Neuronal stem cell (in vitro differentiated cells): Measurements from ENCODE around the gene ARPP21.
A peak's percentile ranks its signal among the peaks of the same experiment; 100 is the strongest.

ENCODE experiments used
- DNase-seq: peaks from one replicate; pipeline ENCODE4 v3.0.0-alpha.2; 2013; ENCODE audit warnings: low spot score
- H2AFZ ChIP-seq: one replicate; pipeline ENCODE4 v1.6.1; 2013; ENCODE audit warnings: mild to moderate bottlenecking, low read length, inconsistent platforms
- H2AK5ac ChIP-seq: 2 replicates; pipeline ENCODE4 v1.6.1; 2013; ENCODE audit warnings: low read depth, mild to moderate bottlenecking, inconsistent platforms, low read length, moderate library complexity, mixed read lengths
- H2BK120ac ChIP-seq: 2 replicates; pipeline ENCODE4 v1.6.1; 2013; ENCODE audit warnings: low read depth, mild to moderate bottlenecking, inconsistent platforms, low read length, moderate library complexity, mixed read lengths
- H2BK12ac ChIP-seq: one replicate; pipeline ENCODE4 v1.6.1; 2013; ENCODE audit warnings: low read length, inconsistent platforms
- H2BK15ac ChIP-seq: 2 replicates; pipeline ENCODE4 v1.6.1; 2013; ENCODE audit warnings: mild to moderate bottlenecking, low read length, inconsistent platforms, mixed read lengths
- H2BK5ac ChIP-seq: one replicate; pipeline ENCODE4 v1.6.1; 2013; ENCODE audit warnings: inconsistent platforms, mild to moderate bottlenecking, low read length, moderate library complexity
- H3K14ac ChIP-seq: one replicate; pipeline ENCODE4 v1.6.1; 2013; ENCODE audit warnings: low read length, inconsistent platforms
- H3K18ac ChIP-seq: 2 replicates; pipeline ENCODE4 v1.6.1; 2013; ENCODE audit warnings: low read length, inconsistent platforms
- H3K23ac ChIP-seq: 2 replicates; pipeline ENCODE4 v1.6.1; 2013; ENCODE audit warnings: low read depth, mild to moderate bottlenecking, mixed read lengths, low read length, inconsistent platforms; ENCODE audit not compliant: poor library complexity
- H3K27ac ChIP-seq: replicated peaks from 3 replicates; pipeline ENCODE4 v1.5.1; 2013; ENCODE audit warnings: low read length, inconsistent platforms
- H3K27me3 ChIP-seq, 3 experiments: 2 replicates each; pipeline ENCODE4 v1.6.1; 2013; ENCODE audit warnings: low read length in 3 of 3, mild to moderate bottlenecking in 2 of 3, inconsistent platforms in 1 of 3, low read depth in 1 of 3, mixed read lengths in 1 of 3, moderate library complexity in 1 of 3; ENCODE audit not compliant: control insufficient read depth in 3 of 3, insufficient read depth in 3 of 3
- H3K36me3 ChIP-seq, 2 donors: replicated peaks in 1 of 2; 2 replicates each; pipeline ENCODE4 v1.6.1; 2013; ENCODE audit warnings: low read length in 2 of 2; ENCODE audit not compliant: control insufficient read depth in 2 of 2, insufficient read depth in 2 of 2
- H3K4ac ChIP-seq: 2 replicates; pipeline ENCODE4 v1.6.1; 2013; ENCODE audit warnings: inconsistent platforms, mild to moderate bottlenecking, low read length, moderate library complexity
- H3K4me1 ChIP-seq, 2 donors: 1 replicate in 1 of 2; 2 replicates in 1 of 2; pipeline ENCODE4 v1.6.1; 2013; ENCODE audit warnings: low read length in 2 of 2, low read depth in 1 of 2; ENCODE audit not compliant: control insufficient read depth in 2 of 2, insufficient read depth in 1 of 2
- H3K4me2 ChIP-seq: one replicate; pipeline ENCODE4 v1.6.1; 2013; ENCODE audit warnings: mild to moderate bottlenecking, low read length, inconsistent platforms; ENCODE audit not compliant: insufficient read depth, poor library complexity, severe bottlenecking
- H3K4me3 ChIP-seq, 2 donors: 2 replicates each; pipeline ENCODE4 v1.5.1; 2013; ENCODE audit warnings: low read length in 2 of 2, mild to moderate bottlenecking in 2 of 2, inconsistent platforms in 1 of 2, moderate library complexity in 1 of 2
- H3K79me1 ChIP-seq: one replicate; pipeline ENCODE4 v1.6.1; 2013; ENCODE audit warnings: low read depth, mild to moderate bottlenecking, inconsistent platforms, low read length, moderate library complexity
- H3K9ac ChIP-seq: one replicate; pipeline ENCODE4 v1.6.1; 2013; ENCODE audit warnings: mild to moderate bottlenecking, low read depth, low read length, inconsistent platforms; ENCODE audit not compliant: poor library complexity
- H3K9me3 ChIP-seq, 2 donors: replicated peaks in 1 of 2; 2 replicates each; pipeline versions ENCODE3 to v1.6.1; 2013; ENCODE audit warnings: low read length in 2 of 2, mild to moderate bottlenecking in 2 of 2, inconsistent platforms in 1 of 2, low read depth in 1 of 2, mixed read lengths in 1 of 2, moderate library complexity in 1 of 2; ENCODE audit not compliant: control insufficient read depth in 2 of 2, insufficient read depth in 1 of 2
- H4K8ac ChIP-seq: one replicate; pipeline ENCODE4 v1.6.1; 2013; ENCODE audit warnings: low read depth, mild to moderate bottlenecking, inconsistent platforms, low read length, moderate library complexity
- H4K91ac ChIP-seq: one replicate; pipeline ENCODE4 v1.6.1; 2013; ENCODE audit warnings: low read length, low read depth, mild to moderate bottlenecking, inconsistent platforms; ENCODE audit not compliant: poor library complexity
- WGBS, 2 donors: extraction: QIAGEN DNeasy Blood & Tissue Kit; methylation state at CpG; one replicate each; pipeline ENCODE4 v1.1.7; 2013; ENCODE audit warnings: missing lambda C conversion rate in 2 of 2, mixed read lengths in 1 of 2; ENCODE audit not compliant: insufficient read length in 2 of 2, insufficient replicate concordance in 1 of 2; ENCODE audit errors: extremely low coverage in 2 of 2; 5-methylcytosine and 5-hydroxymethylcytosine counted together

The ARPP21 gene

DNA sequence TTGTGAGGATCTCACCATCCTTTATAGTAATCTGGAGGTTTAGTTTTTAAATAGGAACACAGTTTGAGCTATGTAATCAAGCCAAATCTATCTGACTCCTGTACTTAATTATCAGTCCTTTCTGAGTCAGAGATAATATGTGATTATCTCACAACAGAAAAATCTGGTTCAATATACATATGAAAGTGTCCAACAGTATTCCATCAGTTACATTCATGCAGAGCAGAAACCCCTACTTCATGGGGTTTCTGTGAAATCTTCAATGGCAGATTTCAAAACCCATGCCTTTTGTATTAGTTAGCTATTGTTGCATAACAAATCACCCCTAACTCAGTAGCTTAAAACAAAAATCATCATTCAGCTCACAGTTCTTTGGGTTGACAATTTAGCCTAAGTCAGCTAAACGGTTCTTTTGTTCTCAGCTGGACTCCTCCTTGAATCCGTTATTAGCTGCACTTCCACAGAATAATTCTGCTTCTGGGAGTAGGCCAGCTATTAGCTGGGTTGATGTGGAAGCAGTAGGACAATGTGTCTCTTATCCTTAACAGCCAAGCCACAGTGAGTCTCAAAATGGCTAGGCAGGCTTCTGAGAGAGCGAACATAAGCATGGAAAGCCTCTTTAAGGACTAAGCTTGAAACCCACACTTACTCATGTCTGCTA lies 42.9 kb upstream of the ARPP21 start:
- Histone ChIP-seq H2AK5ac (no peak overlapping the region), H2BK5ac (no peak overlapping the region), H3K36me3 (no peaks in the 10 kb centered on the region), H3K18ac (no peak overlapping the region), H3K27ac (peak overlapping the region; percentile 1), H2BK120ac (no peak overlapping the region), H3K9ac (no peak overlapping the region), H3K4me3 (no peak overlapping the region), H3K27me3 (no peaks in the 10 kb centered on the region), H2AFZ (no peak overlapping the region), H3K4me1 (peaks cover 0 to 5% of the 10 kb centered on the region in 2 donors), H3K23ac (no peak overlapping the region), H3K79me1 (no peaks in the 10 kb centered on the region), H4K8ac (no peak overlapping the region), H3K14ac (no peak overlapping the region), H3K4ac (no peak overlapping the region), H4K91ac (no peak overlapping the region), H2BK12ac (no peak overlapping the region), H2BK15ac (no peak overlapping the region), H3K9me3 (peaks cover 0 to 1% of the 10 kb centered on the region in 2 donors), H3K4me2 (no peak overlapping the region)
- DNase-seq: peak; percentile 5
- no CpG with 5 or more reads among the region's 3 CpGs for WGBS, 2 donors

DNA sequence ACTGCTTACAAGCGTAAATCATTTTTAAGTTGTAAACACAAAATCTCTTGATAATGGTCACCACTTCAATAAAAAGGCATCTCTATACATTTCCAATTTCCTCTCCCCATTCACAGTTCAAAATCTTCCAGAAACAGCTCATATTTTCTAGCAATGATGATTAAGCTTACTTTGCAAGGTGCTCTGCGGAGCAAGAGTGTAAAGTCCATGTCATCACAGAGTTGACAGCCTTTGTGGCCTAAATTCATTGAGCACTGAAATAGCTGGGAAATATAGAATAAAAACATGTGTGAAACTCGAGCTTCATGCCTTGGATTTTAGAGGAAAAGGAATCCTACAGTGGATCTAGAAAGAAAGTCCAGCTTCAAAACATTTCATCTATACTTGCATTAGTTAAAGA lies 41.8 kb upstream of the ARPP21 start:
- Histone ChIP-seq H3K4me1 (peaks cover 0 to 5% of the 10 kb centered on the region in 2 donors), H4K8ac (no peak overlapping the region), H2BK12ac (no peak overlapping the region), H3K27ac (no peak overlapping the region), H2AK5ac (no peak overlapping the region), H2BK5ac (no peak overlapping the region), H3K27me3 (no peaks in the 10 kb centered on the region), H2BK15ac (no peak overlapping the region), H2BK120ac (no peak overlapping the region), H3K14ac (no peak overlapping the region), H3K9me3 (peaks cover 0 to 1% of the 10 kb centered on the region in 2 donors), H3K9ac (no peak overlapping the region), H4K91ac (no peak overlapping the region), H3K23ac (no peak overlapping the region), H3K36me3 (no peaks in the 10 kb centered on the region), H3K18ac (no peak overlapping the region), H2AFZ (no peak overlapping the region), H3K4ac (no peak overlapping the region), H3K4me3 (no peak overlapping the region), H3K4me2 (no peak overlapping the region), H3K79me1 (no peaks in the 10 kb centered on the region)
- DNase-seq: no peak
- WGBS, 2 donors: no CpG with 5 or more reads among the region's 3 CpGs

DNA sequence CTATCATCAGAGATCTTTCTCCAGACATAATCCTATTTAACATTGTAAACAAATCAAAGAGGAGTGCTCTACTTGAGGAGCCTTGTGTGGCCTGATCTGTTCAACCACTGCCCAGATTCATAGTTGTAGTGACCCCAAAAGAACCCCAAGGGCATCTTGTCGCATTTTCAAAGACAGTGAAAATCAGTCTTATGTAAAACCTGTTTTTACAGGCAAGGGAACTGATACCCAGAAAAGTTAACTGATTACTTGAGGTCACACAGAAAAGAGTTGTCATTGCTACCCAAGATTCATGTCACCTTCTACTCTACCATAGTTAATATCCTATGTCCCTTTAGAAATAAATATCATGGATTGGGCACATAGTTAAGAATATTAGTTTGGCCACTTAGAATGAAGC lies 40.5 kb upstream of the ARPP21 start:
- H3K4me2 ChIP-seq: no peak overlapping the region
- no peaks in the 10 kb centered on the region for H3K36me3 ChIP-seq
- H3K27ac ChIP-seq: no peak overlapping the region
- no peak for DNase-seq
- no peak overlapping the region for H3K23ac ChIP-seq
- no peaks in the 10 kb centered on the region for H3K79me1 ChIP-seq
- no peak overlapping the region for H3K14ac ChIP-seq
- no peak overlapping the region for H4K8ac ChIP-seq
- H2BK5ac ChIP-seq: no peak overlapping the region
- H3K18ac ChIP-seq: no peak overlapping the region
- no peak overlapping the region for H2BK120ac ChIP-seq
- H3K27me3 ChIP-seq: no peaks in the 10 kb centered on the region
- H2AFZ ChIP-seq: no peak overlapping the region
- no peak overlapping the region for H3K9ac ChIP-seq
- no peak overlapping the region for H2BK15ac ChIP-seq
- no peak overlapping the region for H3K4me3 ChIP-seq
- no peak overlapping the region for H3K4ac ChIP-seq
- H3K9me3 ChIP-seq: peaks cover 0 to 1% of the 10 kb centered on the region in 2 donors
- H2BK12ac ChIP-seq: no peak overlapping the region
- peaks cover 0 to 5% of the 10 kb centered on the region in 2 donors for H3K4me1 ChIP-seq
- H2AK5ac ChIP-seq: no peak overlapping the region
- no peak overlapping the region for H4K91ac ChIP-seq
- no CpG with 5 or more reads among the region's 1 CpG for WGBS, 2 donors

GRCh38 chr3:35601959-35602358 lies 37.4 kb upstream of the ARPP21 start:
- no peak overlapping the region for H3K18ac ChIP-seq
- H3K4me2 ChIP-seq: no peak overlapping the region
- H3K4me1 ChIP-seq: peaks cover 0 to 3% of the 10 kb centered on the region in 2 donors
- no peak overlapping the region for H2BK15ac ChIP-seq
- no peak overlapping the region for H2BK5ac ChIP-seq
- no peak overlapping the region for H3K9ac ChIP-seq
- no peak overlapping the region for H4K8ac ChIP-seq
- no peak for DNase-seq
- peaks cover 0 to 1% of the 10 kb centered on the region in 2 donors for H3K9me3 ChIP-seq
- H2AK5ac ChIP-seq: no peak overlapping the region
- no peaks in the 10 kb centered on the region for H3K36me3 ChIP-seq
- no peak overlapping the region for H3K4ac ChIP-seq
- H3K23ac ChIP-seq: no peak overlapping the region
- H3K14ac ChIP-seq: no peak overlapping the region
- H3K27me3 ChIP-seq: no peaks in the 10 kb centered on the region
- no peaks in the 10 kb centered on the region for H3K79me1 ChIP-seq
- no peak overlapping the region for H2AFZ ChIP-seq
- no peak overlapping the region for H3K4me3 ChIP-seq
- no peak overlapping the region for H2BK120ac ChIP-seq
- H4K91ac ChIP-seq: no peak overlapping the region
- no peak overlapping the region for H2BK12ac ChIP-seq
- no peak overlapping the region for H3K27ac ChIP-seq
